NK-92 (cell line): ENCODE data around the gene HECW1.

Experiments used
- DNase-seq: peaks from one replicate; lab custom pipeline; 2025; ENCODE audit not compliant: unreplicated experiment; lab: John Stamatoyannopoulos, UW

HECW1 gene

DNA sequence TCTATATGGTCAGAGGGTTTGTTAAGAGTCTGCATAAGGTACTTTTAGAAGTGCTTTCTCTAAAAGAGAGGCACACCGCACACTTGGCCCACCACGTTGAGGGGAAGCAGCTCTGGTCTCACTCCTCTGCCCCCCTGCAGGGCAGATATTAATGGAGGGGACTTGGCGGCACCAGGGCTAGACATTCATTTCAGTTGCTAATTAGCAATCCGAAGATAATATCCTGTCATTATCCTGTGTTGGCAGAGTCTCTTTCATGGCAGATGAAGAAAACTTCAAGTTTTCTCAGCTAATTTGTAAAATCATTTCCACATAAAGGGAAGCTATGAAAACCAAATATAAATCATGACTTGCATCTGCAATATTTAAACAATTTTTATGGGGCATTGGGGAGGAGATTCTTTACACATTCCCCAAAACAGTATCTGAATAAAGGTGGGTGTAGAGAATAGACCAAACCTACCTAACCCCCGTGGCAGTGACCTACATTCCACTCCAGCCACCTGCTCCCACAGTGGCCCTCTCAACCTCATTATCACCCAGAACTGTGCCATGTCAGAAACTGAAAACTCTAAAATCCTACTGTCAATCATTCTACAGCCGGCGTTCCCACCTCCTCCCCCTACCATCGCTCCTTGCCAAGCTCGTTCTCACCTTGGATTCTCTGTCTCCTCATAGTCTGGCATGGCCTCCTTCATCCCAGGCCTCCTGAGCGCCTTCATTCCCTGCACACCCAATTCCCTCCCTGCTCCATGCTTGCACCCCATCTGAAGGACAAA, 416.3 kb downstream of the HECW1 start:
- no peak for DNase-seq

- no peak for DNase-seq
These were observed 418.3 kb downstream of the HECW1 start for GRCh38 chr7:43530553-43531410.

DNA sequence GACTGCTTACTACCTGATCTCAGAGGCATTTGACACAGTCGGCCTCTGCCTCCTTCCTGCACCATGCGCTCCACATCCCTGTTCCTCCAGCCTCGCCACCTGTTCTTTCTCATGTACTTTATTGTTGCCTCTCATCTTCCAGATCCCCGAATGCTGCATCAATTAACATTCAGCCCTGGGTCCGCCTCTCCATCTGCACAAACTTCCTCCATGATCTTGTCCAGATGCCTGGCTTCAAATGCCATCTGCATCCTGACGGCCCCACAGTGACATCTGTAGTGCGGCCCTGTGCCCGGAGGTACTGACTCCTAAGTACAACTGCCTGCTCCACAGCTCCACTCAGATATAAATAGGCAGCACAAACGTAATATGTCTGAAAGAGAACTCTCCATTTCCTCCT, 419.3 kb downstream of the HECW1 start:
- DNase-seq, result no peak

- DNase-seq, result no peak
These were observed 421.5 kb downstream of the HECW1 start for GRCh38 chr7:43533801-43534479.

DNA sequence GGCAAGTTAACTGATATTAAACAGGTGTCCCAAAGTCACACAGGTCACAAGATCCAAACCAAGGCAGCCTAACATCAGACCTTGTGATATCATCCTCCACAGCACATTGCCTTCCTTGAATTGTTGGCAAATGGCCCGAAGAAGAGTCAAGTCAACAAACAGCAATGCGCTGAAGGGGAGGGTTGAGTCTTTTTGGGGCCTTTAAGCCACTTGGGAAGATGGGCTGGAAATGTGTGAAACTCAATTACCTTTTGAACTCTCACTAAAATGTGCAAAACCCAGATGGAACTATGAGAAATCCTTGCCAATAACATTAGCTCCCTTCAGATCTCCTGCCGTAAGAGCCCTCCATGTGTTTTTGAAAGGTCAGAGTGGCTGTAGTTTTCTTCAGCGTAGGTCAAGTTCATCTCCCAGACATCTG, 422.6 kb downstream of the HECW1 start:
- no peak for DNase-seq

GRCh38 chr7:43535810-43536585, 423.6 kb downstream of the HECW1 start:
- DNase-seq, result no peak

DNA sequence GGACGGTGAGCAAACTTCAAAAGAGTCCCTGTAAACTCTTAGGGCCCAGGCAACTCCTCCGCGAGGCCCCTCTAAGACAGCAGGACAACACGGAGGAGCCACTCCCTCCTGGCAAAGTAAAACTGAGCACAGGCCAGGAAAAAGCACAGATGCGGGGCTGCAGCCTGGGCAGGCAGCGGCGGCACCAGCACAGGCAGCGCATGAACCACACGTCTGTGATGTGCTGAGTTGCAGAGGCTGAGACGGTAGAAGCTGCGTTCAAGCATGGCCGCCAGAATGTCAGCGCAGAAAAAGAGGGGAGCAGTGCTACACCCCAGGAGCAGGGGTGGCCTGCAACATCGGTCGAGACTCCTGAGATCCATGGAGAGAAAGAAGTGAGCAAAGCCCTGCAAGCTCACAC, 424.3 kb downstream of the HECW1 start:
- DNase-seq, result no peak

DNA sequence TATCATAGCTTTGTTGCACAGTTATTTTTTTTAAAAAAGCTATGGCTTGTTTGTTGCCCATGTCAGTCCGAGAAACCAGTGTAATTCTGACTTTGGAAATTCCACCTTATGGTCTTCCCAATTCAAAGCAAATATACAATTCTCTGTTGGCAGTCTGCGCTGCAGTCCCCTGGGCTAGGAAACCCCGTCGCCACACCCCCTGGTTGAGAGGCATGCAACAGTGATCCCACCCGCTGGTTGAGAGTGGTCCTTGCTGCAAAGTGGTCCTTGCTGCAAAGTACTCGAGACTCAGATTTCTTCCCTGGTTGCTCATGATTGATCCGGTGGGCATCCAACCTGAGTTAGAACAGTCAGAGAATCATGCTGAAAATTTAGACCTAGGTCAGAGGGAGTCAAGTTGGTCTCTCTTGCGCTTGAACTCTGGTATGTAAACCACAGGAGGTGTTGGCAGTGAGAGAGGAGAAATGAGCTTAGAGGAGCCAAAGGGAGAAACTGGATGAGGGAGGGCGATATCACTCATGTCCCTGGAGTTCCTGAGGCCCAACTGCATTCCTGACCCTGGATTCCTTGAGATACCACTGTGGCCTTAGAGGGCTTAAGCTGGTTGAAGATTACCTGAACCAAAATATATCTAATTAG, 425.4 kb downstream of the HECW1 start:
- no peak for DNase-seq

- no peak for DNase-seq
These were observed 425.9 kb downstream of the HECW1 start for GRCh38 chr7:43538404-43538771.

GRCh38 chr7:43540471-43540870, 428.0 kb downstream of the HECW1 start:
- no peak for DNase-seq

GRCh38 chr7:43542716-43543115, 430.3 kb downstream of the HECW1 start:
- DNase-seq, result no peak

DNA sequence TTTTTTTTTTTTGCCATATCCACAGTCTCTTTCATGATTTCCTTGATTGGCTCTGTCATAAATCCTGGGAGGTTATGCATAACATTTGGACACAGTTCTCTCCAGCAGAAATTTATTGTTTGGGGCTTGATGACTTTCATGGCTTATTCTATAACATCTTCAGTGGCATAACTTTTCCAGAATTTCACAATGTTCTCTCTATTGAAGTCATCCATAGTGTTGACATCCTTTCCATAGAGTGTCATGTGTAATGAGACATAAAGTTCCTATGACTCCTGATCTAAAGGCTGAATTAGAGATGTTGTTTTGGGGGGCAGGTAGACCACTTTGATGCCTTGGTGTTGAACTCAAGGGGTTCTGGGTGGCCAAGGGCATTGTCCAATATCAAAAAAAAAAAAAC, 433.8 kb downstream of the HECW1 start:
- no peak for DNase-seq

DNA sequence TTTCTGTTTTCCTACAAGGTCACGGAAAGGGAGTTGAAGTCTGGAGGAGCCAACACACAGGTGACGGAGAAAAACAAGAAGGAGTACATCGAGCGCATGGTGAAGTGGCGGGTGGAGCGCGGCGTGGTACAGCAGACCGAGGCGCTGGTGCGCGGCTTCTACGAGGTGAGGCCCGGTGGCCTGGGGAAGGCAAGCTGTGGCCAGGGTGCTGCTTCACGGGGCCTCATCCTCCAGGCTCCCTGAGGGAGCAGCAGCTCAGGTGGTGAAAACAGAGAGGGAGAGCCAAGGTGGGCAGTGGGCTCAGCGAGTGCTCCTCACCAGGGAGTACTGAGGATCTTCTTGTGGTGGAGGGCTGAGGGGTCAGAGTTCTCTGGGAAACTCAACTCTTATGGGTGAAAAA, 438.0 kb downstream of the HECW1 start:
- DNase-seq, result no peak

DNA sequence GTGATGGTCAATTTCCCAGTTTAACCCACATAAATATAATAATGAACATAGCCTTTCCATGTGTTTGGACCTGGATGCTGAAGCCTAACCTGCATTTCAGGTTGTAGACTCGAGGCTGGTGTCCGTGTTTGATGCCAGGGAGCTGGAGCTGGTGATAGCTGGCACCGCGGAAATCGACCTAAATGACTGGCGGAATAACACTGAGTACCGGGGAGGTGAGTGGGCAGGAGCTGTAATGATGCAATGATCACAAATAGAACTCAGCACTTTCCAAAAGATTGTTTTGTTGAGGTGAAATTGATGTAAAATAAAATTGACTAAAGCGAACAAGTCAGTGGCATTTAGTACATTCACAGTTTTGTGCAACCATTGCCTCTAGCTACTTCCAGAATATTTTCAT, 439.7 kb downstream of the HECW1 start:
- DNase-seq, result no peak

GRCh38 chr7:43553999-43554398, 441.6 kb downstream of the HECW1 start:
- no peak for DNase-seq

- no peak for DNase-seq
These were observed 442.0 kb downstream of the HECW1 start for GRCh38 chr7:43554423-43554822.

- DNase-seq, result no peak
These were observed 445.5 kb downstream of the HECW1 start for GRCh38 chr7:43557831-43558495.

- no peak for DNase-seq
These were observed 446.9 kb downstream of the HECW1 start for GRCh38 chr7:43559171-43559945.

GRCh38 chr7:43559946-43560335, 447.5 kb downstream of the HECW1 start:
- DNase-seq, result no peak
